Epidermal melanocyte (primary cell): ENCODE measurements around the gene ZDHHC4.

Experiments used
- DNase-seq: peaks from one replicate; pipeline ENCODE4 v3.0.0; 2011; ENCODE audit warnings: low spot score; ENCODE audit not compliant: insufficient read length

Gene ZDHHC4

DNA sequence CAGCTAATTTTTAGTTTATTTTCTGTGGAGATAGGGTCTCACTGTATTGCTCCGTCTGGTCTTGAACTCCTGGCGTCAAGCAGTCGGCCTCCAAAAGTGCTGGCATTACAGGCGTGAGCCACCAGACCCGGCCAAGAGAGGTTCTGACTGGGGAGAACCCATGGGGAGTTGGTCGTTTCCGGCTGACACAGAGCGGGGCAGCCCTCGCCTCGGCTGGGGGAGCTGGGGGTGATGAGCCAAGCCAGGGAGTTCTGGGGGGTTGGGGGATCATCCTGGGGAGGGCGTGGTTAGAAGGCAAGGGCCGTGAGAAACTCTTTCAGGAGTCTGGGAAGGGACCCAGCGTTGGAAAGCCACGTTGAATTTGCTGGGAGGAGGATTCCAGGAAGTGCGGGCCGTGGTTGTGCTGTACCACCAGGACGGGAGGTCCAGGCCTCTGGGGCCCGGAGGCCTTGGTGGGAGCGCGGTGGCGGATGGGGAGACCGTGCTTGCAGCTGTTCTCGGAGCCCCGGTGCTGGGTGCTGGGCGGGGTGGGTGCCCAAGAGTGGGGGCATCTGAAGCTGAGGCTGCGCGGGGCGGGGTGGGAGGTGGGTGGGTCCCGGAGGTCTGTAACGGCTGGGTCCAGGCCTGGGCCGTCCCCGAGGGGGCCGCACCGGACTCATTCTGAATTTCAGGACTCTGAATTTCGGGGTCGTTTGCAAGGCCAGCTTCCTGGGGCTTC is 29.8 kb downstream of the ZDHHC4 start:
- no peak for DNase-seq

DNA sequence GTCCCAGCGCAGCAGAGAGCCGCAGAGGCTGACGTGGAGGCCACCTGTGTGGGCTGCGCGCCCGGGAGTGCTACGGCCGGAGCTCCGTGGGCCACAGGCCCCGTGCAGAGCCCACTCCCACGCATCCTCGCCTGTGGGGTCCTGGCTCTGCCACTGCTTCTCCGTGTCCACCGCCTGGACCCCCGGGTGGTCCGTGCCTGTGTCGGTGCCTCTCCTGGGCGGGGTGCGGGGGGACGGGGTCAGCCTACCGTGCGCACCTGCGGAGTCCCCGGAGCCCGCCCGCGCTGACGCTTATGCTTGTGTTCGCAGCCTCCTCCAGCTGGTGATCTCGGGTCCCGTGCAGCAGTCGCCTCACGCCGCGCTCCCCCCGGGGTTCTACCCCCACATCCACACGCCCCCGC is 30.4 kb downstream of the ZDHHC4 start:
- no peak for DNase-seq

DNA sequence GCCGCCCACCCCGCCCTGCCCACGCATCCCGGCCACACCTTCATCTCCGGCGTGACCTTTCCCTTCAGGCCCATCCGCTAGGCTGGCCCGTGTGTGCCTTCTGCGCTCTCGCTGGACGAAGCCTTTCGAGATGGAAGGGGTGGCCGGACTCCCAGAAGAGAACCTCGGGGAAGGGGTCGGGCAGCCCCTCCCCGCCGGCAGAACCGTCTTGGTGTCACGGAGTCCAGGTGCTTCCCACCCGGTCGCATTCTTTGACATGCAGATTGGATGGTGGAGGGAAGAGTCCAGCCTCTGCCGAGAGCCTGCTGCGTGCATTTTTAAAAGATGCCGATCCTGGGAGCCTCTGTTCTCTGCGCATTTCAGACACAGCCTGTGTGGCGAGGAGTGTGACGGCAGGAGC is 30.8 kb downstream of the ZDHHC4 start:
- no peak for DNase-seq

DNA sequence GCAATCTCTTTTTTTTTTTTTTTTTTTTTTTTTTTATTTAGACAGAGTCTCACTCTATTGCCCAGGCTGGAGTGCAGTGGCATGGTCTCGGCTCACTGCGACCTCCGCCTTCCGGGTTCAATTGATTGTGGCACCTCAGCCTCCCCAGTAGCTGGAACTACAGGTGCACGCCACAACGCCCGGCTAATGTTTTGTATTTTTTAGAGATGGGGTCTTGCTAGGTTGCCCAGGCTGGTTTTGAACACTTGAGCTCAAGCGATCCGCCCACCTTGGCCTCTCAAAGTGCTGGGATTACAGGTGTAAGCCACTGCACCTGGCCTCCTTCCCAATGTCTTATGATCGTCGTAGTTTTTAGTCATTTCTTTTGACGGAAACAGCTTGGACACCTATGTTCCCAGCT is 31.5 kb downstream of the ZDHHC4 start:
- DNase-seq, result no peak

DNA sequence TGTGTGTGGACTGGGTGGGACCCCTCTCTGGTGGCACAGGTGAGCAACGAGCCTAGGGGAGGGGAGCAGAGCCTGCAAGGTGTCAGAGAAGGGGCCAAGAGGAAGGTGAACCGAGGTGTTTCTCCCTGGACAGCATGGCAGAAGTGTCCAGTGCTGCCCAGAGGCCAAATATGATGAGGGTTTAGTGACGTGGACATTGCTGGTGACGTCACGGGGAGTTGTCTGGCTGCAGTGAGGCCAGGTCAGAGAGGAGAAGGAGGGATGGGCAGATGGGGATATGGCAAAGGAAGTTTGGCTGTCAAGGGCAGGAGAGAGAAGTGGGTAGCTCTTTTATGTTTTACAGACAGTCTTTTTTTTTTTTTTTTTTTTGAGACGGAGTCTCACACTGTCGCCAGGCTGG is 35.6 kb downstream of the ZDHHC4 start:
- no peak for DNase-seq

DNA sequence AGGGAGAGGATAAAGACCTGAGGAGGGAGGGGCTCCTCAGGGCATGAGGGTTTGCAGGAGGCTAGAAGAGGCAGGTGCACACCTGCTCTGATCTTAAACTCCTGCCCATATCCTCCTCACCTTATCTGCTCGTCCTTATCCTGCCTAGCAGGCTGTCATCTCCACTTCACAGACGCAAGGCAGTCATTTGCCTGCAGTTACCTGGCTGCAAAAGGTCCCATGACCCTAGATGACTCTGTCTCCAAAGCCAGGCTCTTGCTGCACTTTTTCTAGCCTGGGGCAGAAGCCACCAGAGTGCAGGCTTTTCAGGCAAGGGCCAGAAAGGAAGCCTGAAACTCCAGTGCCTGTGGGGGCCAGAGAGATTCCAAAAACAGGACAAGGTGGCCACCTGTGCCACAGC is 36.5 kb downstream of the ZDHHC4 start:
- DNase-seq, result no peak

DNA sequence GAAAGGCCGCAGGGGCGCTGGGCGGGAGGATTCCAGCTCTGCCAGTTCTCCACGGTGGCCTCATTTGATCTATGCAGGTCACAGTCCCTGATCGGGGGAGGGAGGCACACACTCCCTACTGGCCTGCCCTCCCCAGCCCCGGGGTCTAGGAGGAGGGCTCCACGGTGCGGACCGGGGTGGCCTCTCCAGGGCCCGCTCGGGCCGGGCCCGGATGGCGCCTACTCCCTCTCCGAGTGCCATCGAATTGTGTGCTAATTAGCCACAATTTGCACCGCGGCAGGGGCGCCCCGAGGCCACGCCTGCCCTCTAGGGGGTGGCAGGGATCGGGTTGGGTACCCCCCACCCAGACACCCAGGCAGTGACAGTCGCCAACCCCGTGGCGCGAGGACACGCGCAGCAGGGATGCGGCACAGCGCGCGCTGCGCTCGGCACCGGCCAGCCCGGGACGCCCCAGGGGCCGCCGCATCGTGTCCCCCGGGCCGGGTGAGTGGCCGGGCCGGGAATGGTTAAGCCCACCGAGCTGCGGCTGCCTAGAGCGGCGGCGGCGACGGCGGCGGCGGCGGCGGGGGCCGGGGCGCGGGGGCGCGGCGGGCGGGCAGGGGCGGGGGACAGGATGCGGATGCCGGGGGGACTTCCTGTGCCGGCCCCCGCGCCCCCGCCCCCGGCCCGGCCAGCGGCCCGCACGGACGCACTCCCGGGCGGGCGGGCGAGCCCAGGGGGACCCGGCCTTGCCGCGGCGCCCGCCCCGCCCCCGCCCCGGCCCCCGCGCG is 37.9 kb downstream of the ZDHHC4 start, which contains the start of gene ZNF853:
TSS of gene ZNF853 (plus strand) at position 658 of the 770 bp plus-strand sequence. CDS start 565 bp downstream, outside the sequence.
- no peak for DNase-seq

DNA sequence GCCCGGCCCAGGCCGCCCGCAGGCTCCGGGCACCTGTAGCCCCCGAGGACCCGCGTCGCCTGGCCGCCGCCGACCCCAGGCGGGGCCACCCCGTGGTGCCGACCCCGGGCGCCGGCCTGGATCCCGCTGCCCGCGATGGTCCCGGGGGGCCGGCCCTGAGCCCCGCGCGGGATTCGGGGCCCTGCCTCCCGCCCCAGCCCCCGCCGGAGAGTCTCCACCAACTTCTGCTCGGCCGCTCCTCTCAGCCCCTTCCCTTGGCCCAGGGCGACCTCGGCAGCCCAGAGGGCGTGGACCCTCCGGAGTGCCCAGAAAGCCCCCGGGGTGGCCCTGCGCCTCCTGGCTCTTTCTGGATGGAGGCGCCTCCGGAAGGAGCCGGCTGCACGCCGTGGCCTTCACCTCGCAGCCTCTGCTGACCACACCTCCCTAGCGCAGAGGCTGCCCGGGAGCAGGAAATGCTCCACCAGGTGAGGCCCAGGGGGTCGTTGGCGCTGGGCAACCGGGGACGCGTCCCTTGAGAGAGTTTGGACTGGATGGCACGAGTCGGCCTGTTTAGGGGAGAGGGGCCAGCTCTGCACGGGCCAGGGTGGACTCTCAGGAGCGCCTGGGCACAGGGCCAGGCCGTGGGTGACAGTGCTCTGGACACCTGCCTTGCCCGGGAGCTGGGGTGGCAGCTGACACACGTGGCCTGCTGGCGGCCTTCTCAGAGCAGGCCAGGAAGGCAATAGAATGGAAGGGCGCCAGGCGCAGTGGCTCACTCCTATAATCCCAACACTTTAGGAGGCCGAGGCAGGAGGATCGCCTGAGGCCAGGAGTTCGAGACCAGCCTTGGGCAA is 38.7 kb downstream of the ZDHHC4 start:
- DNase-seq, result no peak

DNA sequence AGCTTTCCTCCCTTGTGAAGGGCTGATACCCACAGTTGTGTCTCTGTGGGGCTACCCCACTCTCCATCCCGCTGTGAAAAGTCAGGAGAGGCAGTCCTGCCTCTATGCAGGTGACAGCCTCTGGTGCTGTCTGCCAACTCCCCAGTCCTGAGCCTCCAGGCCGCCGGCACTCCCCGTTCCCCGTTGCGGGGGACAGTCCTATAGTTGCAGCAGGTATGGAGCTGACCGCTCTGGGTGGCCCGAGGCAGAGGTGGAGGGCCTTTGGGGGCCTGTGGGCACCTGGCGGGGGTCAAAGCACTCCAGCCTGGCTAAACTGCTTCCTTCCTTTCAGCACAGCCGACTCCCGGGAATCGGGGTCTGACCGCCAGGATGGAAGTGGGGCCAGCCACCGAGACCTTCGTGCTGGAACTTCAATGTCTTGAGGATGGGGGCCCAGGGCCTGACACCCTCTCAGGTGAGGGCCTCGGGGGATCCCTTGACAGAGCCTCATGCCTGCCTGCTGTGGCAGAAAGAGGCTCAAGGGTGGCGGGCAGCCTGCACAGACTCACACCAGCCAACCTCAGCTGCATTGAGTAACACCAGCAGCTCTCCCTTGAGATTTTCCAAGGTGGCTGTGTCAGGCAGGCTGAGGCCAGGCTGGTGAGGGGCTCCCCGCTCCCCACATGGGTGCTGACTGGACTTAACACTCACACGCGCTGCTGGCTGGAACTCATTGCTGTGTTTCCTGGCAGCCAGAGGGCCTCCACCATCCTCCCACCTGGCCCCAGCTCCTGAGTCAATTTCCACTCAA is 39.8 kb downstream of the ZDHHC4 start:
- DNase-seq, result no peak

DNA sequence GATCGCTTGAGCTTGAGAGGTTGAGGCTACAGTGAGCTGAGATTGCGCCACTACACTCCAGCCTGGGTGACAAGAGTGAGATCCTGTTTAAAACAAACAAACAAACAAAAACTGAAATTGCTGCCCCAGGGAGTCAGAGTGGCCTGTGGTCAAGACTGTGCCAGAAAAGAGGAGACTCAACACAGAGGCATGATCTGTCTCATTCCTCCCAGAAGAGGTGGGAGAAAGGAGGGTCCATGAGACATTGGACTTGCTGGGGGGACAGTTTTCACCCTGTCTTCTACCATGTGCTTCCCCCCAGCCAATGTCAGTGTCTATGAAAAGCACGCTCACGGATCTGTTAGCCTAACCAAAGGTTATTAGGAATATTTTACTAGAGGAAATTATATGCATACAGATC is 41.4 kb downstream of the ZDHHC4 start:
- no peak for DNase-seq

DNA sequence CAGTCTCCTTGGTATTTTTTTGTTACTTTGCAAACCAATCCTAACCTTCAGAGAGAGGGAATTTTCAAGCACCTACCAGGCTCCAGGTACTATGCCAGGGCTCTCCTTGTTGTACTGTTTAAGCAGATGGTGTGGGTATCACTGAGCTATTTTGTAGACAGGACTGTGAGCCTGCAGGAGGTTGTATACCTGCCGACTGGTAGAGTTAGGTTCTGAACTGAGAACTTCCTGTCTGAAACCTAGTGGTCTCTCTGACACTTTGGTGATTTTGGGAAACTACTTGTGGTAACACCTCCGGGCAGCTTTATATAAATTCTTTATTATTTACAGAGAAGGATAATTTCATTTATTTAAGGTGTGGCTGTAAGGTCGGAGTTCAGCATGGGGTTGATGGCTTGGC is 42.7 kb downstream of the ZDHHC4 start:
- no peak for DNase-seq

DNA sequence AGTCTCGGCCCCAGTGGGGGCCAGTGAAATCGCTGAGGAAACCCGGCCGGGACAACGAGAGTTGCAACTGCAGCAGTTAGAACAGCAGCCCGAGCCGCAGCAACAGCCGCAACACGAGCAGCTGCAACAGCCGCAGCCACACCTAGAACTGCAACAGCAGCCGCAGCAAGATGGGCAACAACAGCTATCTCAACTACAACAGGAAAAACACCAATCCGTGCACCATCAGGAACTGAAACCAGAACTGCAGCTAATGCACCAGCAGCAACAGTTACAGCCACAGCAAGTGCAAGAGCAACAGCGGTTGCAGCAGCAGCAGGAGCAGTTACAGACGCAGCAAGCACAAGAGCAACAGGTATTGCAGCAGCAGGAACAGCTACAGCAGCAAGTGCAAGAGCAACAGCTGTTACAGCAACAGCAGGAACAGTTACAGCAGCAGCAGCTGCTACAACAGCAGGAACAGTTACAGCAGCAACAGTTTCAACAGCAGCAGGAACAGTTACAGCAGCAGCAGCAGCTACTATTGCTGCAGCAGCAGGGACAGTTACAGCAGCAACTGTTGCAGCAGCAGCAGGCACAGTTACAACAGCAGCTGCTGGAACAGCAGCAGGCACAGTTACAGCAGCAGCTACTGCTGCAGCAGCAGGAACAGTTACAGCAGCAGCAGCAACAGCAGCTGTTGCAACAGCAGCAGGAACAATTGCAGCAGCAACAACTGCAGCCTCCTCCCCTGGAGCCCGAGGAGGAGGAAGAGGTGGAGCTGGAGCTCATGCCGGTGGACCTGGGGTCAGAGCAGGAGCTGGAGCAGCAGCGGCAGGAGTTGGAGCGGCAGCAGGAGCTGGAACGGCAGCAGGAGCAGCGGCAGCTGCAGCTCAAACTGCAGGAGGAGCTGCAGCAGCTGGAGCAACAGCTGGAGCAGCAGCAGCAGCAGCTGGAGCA is 44.2 kb downstream of the ZDHHC4 start:
- DNase-seq, result no peak

DNA sequence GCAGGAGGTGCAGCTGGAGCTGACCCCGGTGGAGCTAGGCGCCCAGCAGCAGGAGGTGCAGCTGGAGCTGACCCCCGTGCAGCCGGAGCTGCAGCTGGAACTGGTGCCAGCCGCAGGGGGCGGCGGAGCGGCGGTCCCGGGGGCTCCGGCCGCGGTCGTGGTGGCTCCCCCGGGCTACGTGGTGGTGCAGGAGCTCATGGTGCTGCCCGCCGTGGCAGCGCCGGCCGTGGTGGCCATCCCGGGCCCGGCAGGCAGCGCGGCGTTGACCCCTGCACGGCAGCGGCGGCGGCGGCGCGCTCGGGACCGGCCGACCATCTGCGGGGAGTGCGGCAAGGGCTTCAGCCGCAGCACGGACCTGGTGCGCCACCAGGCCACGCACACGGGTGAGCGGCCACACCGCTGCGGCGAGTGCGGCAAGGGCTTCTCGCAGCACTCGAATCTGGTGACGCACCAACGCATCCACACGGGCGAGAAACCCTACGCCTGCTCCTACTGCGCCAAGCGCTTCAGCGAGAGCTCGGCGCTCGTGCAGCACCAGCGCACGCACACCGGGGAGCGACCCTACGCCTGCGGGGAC is 45.0 kb downstream of the ZDHHC4 start:
- DNase-seq, result no peak

DNA sequence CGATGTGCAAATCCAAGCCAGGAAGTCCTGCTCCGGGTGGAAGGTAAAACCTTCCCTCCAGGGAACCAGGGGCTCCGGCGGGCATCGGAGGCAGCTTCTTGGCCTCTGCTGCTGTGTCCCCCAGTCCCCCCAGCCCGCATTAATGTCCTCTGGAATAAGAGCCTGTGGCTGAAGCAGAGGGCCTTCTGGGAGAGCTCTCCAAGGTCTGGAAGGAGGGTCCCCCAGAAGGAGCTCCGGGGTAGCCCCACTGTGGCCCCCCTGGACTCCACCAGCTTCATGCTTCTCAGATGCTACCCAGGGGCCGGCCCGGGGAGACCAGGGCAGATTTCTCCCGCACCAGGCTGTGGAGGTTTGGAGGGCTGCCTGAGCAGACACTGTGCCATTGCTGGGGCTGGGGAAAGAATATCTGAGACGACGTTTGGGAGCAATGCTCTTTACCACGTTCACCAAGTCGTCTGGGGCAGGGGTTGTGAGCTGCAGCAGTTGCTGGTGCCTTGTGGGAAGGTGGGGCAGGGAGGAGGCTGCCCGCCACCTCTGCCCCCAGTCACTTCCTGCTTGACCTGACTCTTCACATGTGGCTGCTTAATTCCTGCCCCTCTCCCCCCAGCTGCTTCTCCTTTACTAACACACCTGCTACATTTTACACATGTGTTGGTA is 46.5 kb downstream of the ZDHHC4 start:
- DNase-seq, result no peak

DNA sequence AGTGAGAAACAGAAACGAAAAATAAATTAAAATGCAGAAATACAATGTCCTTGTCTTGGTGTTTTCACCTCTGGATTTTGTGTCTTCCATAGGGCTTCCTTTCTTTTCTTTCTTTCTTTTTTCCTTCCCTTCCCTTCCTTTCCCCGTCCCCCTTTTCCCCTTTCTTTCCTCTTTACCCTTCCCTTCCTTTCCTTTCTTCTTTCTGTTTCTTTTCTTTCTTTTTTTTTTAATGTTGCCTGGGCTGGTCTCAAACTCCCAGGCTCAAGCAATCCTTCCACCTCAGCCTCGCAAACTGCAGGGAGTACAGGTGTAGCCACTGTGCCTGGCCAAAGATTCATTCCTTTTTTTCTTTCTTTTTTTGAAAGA is 47.0 kb downstream of the ZDHHC4 start:
- DNase-seq, result no peak

DNA sequence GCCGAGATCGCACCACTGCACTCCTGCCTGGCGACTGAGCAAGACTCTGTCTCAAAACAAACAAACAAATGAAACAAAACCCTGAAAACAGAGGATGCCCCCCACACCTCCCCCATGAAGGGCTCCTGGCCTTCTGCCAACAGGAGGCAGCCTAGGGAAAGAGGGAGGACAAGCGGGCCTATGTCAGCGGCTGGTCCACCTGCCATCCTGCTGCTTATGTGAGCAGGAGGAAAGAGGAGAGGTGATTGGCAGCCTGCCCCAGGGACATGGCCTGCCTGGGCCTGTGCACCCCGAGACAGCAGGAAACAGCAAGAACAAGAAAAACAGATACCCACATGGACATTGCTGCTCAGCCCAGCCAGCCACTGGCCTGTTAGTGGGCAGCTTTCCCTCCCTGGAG is 50.8 kb downstream of the ZDHHC4 start:
- no peak for DNase-seq

DNA sequence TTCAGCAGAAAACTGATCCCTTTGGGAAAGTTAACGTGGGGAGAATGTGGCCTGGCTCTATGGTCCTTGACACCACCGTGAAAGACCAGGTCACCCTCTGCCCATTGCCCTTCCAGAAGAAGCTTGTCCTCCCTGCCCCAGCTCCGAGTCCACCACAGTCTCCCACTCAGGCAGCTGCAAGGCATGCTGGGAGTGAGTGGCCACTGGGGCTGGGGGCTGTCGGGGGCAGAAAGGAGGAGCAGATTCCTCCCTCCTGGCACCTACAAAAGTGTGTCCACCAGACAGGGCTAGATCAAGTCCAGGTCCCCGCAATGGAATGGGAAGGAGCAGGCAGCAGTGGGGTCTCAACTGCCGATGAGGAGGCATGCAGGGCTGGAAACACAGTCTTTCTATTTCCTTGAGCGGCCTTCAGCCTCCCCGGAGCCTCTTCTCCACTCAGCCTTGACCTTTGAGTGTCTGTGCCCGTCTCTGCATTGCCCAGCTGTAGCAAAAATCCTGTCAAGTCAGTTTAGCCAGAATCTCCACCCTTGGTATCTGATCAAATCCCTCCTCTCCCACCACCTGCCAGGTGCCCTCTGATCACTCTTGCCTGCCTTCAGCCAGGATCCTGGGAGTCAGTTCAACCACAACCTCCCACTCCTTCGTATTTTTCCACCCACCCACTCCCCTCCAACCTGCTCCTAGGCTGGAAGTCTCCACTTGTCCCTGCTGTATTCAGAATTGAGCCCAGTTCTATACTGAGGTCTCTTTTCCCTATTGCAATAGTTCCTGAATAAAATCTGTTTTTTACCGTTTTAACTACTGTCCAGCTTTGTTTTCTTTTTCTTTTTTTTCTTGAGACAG is 53.0 kb downstream of the ZDHHC4 start:
- no peak for DNase-seq

DNA sequence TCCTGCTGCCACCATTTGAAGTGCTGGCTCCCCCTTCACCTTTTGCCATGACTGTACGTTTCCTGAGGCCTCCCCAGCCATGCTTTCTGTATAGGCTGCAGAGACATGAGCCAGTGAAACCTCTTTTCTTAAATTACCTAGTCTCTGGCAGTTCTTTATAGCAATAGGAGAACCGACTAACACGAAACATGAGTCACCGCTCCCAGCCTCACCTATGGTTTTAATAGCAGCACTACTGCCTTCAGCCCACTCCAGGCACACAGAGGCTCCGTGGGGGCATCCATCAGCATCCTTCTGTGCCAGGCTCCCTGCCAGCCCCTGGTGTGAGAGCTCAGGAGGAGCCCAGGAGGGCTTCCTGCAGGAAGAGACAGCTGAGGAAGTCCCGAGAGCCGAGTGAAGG is 54.4 kb downstream of the ZDHHC4 start:
- DNase-seq, result no peak
